Osteocyte (in vitro differentiated cells): ENCODE measurements around the gene HOXB3. TPM values are rescaled to one million over a fixed set of nuclear protein-coding genes. Genes with fewer than 3 reads are reported as not detected.

ENCODE experiments used
- DNase-seq: peaks from one replicate; pipeline ENCODE4 v3.0.0; 2021; ENCODE audit warnings: mixed read lengths; ENCODE audit not compliant: unreplicated experiment; ENCODE audit errors: extremely low spot score
- H3K27ac Mint-ChIP-seq: one replicate; pipeline ENCODE4 v1.8.0; 2021; ENCODE audit warnings: mild to moderate bottlenecking, mixed read lengths; ENCODE audit not compliant: unreplicated experiment
- H3K27me3 Mint-ChIP-seq: one replicate; pipeline ENCODE4 v1.8.0; 2021; ENCODE audit warnings: mixed read lengths; ENCODE audit not compliant: unreplicated experiment
- H3K36me3 Mint-ChIP-seq: one replicate; pipeline ENCODE4 v1.8.0; 2021; ENCODE audit warnings: mixed read lengths; ENCODE audit not compliant: unreplicated experiment
- H3K4me1 Mint-ChIP-seq: one replicate; pipeline ENCODE4 v1.8.0; 2021; ENCODE audit warnings: mixed read lengths; ENCODE audit not compliant: unreplicated experiment
- H3K4me3 Mint-ChIP-seq: one replicate; pipeline ENCODE4 v1.8.0; 2021; ENCODE audit warnings: mild to moderate bottlenecking, moderate library complexity, mixed read lengths; ENCODE audit not compliant: unreplicated experiment
- H3K9me3 Mint-ChIP-seq: one replicate; pipeline ENCODE4 v1.8.0; 2021; ENCODE audit warnings: mixed read lengths; ENCODE audit not compliant: unreplicated experiment
- CTCF ChIP-seq: fragments of 200-600 bp; sonication (generic); IDR thresholded peaks from 2 replicates; pipeline ENCODE4 v1.5.0; 2021; ENCODE audit warnings: antibody characterized with exemption, mild to moderate bottlenecking, moderate library complexity
- total RNA-seq: library from RNA; stranded (reverse); gene quantifications from 2 replicates; pipeline ENCODE4 v1.2.1, GENCODE V29; 2021

HOXB3 gene
- total RNA-seq, 1 donor from 2014 or later, result 0.46 TPM

GRCh38 chr17:48617471-48618255 is 27.6 kb upstream of the HOXB3 start:
- H3K27ac Mint-ChIP-seq, result no peak overlapping the region
- H3K9me3 Mint-ChIP-seq, result no peaks in the 10 kb centered on the region
- H3K36me3 Mint-ChIP-seq, result no peaks in the 10 kb centered on the region
- peaks cover 91% of the 10 kb centered on the region for H3K27me3 Mint-ChIP-seq
- peaks cover 27% of the 10 kb centered on the region for H3K4me1 Mint-ChIP-seq
- no peak for TF ChIP-seq CTCF
- H3K4me3 Mint-ChIP-seq, result no peak overlapping the region
- DNase-seq, result no peak

GRCh38 chr17:48616717-48617470 is 26.9 kb upstream of the HOXB3 start:
- no peaks in the 10 kb centered on the region for H3K36me3 Mint-ChIP-seq
- no peak overlapping the region for H3K27ac Mint-ChIP-seq
- no peak overlapping the region for H3K4me3 Mint-ChIP-seq
- no peaks in the 10 kb centered on the region for H3K9me3 Mint-ChIP-seq
- peaks cover 88% of the 10 kb centered on the region for H3K27me3 Mint-ChIP-seq
- no peak for DNase-seq
- H3K4me1 Mint-ChIP-seq, result peaks cover 31% of the 10 kb centered on the region
- TF ChIP-seq CTCF, result no peak

GRCh38 chr17:48615963-48616716 is 26.1 kb upstream of the HOXB3 start:
- Mint-ChIP-seq H3K27me3 (peaks cover 88% of the 10 kb centered on the region), H3K4me3 (no peak overlapping the region), H3K27ac (no peak overlapping the region), H3K4me1 (peaks cover 31% of the 10 kb centered on the region), H3K36me3 (no peaks in the 10 kb centered on the region), H3K9me3 (no peaks in the 10 kb centered on the region)
- TF ChIP-seq CTCF, result no peak
- DNase-seq, result no peak

GRCh38 chr17:48615047-48615962 is 25.3 kb upstream of the HOXB3 start, which contains the start of gene HOXB8:
Gene HOXB8 (minus strand): TSS chr17:48615292. CDS start chr17:48614704, 588 bp downstream.
- peaks cover 85% of the 10 kb centered on the region for H3K27me3 Mint-ChIP-seq
- DNase-seq, result no peak

More at GRCh38 chr17:48615047-48615962, 25.3 kb upstream of the HOXB3 start, which contains the start of gene HOXB8:
- Mint-ChIP-seq H3K9me3 (no peaks in the 10 kb centered on the region), H3K4me3 (no peak within 1 kb of the TSS), H3K36me3 (no peaks in the 10 kb centered on the region), H3K4me1 (peaks cover 36% of the 10 kb centered on the region), H3K27ac (no peak within 1 kb of the TSS)
- TF ChIP-seq CTCF, result no peak
